RWPE1 (cell line): ENCODE measurements around the gene SPAM1.

Experiments used
- CTCF ChIA-PET: fragments of 350-600 bp; sonication (Branson Sonifier 250); formaldehyde crosslinking; extraction: SDS; loops from one replicate; lab custom pipeline; 2021; lab: Yijun Ruan, JAX
- POLR2A ChIA-PET: fragments of 400-600 bp; formaldehyde crosslinking; extraction: SDS; loops from one replicate; lab custom pipeline; 2020; ENCODE audit warnings: antibody characterized with exemption; ENCODE audit not compliant: low non-redundant PET; lab: Yijun Ruan, JAX
- DNase-seq: peaks from one replicate; pipeline ENCODE4 v3.0.0; 2012; ENCODE audit warnings: low spot score
- H3K27ac ChIP-seq: fragments of 450-650 bp; 2 replicates; pipeline ENCODE4 v1.5.1; 2017
- TF ChIP-seq, protein P1 (sequence below): fragments of 450-650 bp; conservative IDR thresholded peaks from 2 replicates; pipeline ENCODE4 v1.5.1; 2017; ENCODE audit warnings: low read depth, mild to moderate bottlenecking

Gene SPAM1, protein sequence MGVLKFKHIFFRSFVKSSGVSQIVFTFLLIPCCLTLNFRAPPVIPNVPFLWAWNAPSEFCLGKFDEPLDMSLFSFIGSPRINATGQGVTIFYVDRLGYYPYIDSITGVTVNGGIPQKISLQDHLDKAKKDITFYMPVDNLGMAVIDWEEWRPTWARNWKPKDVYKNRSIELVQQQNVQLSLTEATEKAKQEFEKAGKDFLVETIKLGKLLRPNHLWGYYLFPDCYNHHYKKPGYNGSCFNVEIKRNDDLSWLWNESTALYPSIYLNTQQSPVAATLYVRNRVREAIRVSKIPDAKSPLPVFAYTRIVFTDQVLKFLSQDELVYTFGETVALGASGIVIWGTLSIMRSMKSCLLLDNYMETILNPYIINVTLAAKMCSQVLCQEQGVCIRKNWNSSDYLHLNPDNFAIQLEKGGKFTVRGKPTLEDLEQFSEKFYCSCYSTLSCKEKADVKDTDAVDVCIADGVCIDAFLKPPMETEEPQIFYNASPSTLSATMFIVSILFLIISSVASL

DNA sequence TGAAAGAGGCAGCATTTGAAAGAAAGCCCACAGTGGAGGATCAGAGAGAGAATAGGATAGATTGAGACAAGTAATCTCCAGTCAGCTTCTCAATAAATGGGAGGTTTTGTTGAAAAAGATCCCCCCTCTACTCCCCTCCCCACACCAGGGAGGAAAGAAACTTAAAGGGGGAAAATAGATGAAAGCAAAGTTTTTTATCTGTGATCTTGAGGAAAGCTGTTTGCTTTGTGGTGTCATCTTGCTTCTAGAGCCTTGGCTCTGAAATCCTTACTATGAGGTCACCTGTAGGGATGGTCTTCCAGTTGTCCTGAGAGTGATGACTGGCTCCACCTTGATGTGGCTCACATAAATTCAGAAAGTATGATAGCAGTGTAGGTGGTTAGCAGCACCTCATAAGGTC, at the start of gene SPAM1:
TSS of gene SPAM1 (plus strand) at position 301 of the 400 bp plus-strand sequence. CDS start 28,330 bp downstream, outside the sequence.
- ChIA-PET CTCF (interaction anchor here (0.7 kb wide), 1 partner anchor 12 kb away, joined by 3 read pairs; no protein-coding TSS in a partner anchor), POLR2A (no interaction called here)
- TF ChIP-seq, protein P1, sequence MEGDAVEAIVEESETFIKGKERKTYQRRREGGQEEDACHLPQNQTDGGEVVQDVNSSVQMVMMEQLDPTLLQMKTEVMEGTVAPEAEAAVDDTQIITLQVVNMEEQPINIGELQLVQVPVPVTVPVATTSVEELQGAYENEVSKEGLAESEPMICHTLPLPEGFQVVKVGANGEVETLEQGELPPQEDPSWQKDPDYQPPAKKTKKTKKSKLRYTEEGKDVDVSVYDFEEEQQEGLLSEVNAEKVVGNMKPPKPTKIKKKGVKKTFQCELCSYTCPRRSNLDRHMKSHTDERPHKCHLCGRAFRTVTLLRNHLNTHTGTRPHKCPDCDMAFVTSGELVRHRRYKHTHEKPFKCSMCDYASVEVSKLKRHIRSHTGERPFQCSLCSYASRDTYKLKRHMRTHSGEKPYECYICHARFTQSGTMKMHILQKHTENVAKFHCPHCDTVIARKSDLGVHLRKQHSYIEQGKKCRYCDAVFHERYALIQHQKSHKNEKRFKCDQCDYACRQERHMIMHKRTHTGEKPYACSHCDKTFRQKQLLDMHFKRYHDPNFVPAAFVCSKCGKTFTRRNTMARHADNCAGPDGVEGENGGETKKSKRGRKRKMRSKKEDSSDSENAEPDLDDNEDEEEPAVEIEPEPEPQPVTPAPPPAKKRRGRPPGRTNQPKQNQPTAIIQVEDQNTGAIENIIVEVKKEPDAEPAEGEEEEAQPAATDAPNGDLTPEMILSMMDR = no peak
- no peak within 1 kb of the TSS for H3K27ac ChIP-seq
- no peak for DNase-seq

DNA sequence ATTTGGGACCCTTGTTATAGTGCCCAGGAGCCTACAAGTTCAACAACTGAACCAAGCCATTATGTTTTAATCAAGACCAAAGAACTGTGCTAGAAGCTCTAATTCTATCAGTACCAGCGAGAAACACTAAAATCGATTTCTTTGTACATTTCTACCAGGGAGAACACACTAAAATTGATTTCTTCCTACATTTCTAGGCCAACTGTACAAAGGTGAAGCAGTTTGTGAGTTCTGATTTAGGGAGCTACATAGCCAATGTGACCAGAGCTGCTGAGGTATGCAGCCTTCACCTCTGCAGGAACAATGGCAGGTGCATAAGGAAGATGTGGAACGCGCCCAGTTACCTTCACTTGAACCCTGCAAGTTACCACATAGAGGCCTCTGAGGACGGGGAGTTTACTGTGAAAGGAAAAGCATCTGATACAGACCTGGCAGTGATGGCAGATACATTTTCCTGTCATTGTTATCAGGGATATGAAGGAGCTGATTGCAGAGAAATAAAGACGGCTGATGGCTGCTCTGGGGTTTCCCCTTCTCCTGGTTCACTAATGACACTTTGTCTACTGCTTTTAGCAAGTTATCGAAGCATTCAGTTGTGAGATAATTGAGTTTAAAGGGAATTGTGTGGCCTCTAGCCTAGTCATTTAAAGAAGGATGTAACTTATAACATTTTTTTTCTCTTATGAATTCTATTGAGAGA, 48.3 kb upstream of the SPAM1 start:
- TF ChIP-seq, protein P1 = no peak
- POLR2A ChIA-PET = no interaction called here
- H3K27ac ChIP-seq = no peak overlapping the region
- CTCF ChIA-PET = interaction anchor here (0.6 to 0.8 kb wide), 3 partner anchors 61 to 79 kb away, joined by 3 to 5 read pairs (median 4); no protein-coding TSS in a partner anchor
- DNase-seq = no peak

DNA sequence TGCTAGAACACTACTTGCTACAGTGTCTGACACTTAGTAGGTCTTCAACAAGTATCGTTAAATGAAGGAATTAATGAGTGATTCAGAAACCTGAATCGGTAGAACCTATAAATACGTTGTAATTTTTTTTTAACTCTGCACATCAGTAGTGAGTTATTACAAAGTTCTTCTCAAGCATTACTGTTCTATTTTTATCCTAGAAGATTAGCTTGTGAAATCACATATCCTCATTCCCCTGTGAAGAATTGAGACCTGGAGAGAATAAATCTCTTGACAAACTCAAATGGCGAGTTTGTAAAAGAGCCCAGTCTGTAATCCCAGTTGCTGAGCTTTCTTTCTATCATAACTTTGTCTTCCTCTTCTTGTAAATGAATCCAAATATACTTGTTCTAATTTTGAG, 45.4 kb upstream of the SPAM1 start:
- H3K27ac ChIP-seq = no peak overlapping the region
- ChIA-PET POLR2A (no interaction called here), CTCF (interaction anchor here (0.6 to 1.8 kb wide), 3 partner anchors 14 to 916 kb away, joined by 3 to 5 read pairs (median 4); no protein-coding TSS in a partner anchor)
- TF ChIP-seq, protein P1 = no peak
- no peak for DNase-seq

DNA sequence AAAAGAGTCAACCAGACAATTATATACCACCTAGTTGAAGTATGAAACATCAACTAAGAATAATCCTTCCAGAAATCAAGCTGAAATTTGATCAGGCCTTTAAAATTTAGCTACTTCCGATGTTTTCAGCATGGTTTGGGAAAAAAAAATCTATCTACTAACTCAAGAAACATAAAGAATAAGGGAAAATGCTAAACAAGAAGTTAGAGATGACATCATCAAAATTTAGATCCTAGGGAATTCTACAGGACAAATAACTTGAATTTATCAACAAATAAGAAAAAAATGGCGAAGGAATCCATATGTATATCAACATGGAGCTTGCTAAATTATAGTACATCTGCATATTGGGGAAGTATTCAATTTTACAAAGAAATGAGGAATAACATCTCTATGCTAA, 43.7 kb upstream of the SPAM1 start:
- ChIA-PET POLR2A (no interaction called here), CTCF (interaction anchor here (0.7 to 1.8 kb wide), 3 partner anchors 16 to 257 kb away, joined by 3 to 5 read pairs (median 3); no protein-coding TSS in a partner anchor)
- TF ChIP-seq, protein P1 = no peak

DNA sequence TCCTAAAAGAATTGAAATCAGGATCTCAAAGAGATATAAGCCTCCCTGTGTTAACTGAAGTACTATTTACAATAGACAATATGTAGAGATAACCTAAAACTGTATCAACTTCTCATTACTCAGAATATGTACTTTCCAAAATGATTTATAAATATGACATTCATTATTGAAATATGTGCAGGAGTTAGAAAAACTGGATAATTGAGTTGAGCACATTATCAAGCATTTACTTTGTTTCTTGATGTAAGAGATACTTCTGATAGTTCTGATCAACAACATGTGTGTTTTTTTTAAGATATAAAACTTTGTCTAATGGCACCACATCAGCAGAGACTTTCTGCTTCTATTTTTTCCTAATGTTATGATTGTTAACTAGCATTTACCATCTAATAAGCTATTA, 41.9 kb upstream of the SPAM1 start:
- ChIA-PET POLR2A (no interaction called here), CTCF (no interaction called here)

More for the DNA sequence above, 43.7 kb upstream of the SPAM1 start:
- DNase-seq = no peak
- no peak overlapping the region for H3K27ac ChIP-seq

More for the DNA sequence above, 41.9 kb upstream of the SPAM1 start:
- TF ChIP-seq, protein P1 = no peak
- no peak for DNase-seq
- H3K27ac ChIP-seq = no peak overlapping the region
